GM23338 (cell line): Measurements from ENCODE around the gene ZNF678. TPM values are rescaled to one million over a fixed set of nuclear protein-coding genes. Genes with fewer than 3 reads are reported as not detected.

Source experiments
- EZH2phosphoT487 ChIP-seq: fragments of 200-600 bp; sonication (generic); IDR thresholded peaks from one replicate; pipeline ENCODE4 v1.8.1; 2018; ENCODE audit warnings: antibody characterized with exemption; ENCODE audit not compliant: unreplicated experiment
- NANOG ChIP-seq: IDR thresholded peaks from 2 replicates; pipeline ENCODE4 v1.6.1; 2016; ENCODE audit warnings: antibody characterized with exemption, borderline replicate concordance
- POLR2AphosphoS5 ChIP-seq: IDR thresholded peaks from 2 replicates; pipeline ENCODE4 v1.6.1; 2016; ENCODE audit warnings: antibody characterized with exemption, low read depth
- polyA plus RNA-seq: library from polyadenylated mRNA; unstranded; fragments of >200 nt; fragmentation: Nextera tagmentation; extraction: Ambion mirVana; gene quantifications from 2 replicates; pipeline ENCODE4 v1.2.1, GENCODE V29; 2016
- total RNA-seq: library from RNA; depleted of rRNA; stranded (reverse); fragments of >200 nt; shearing (Covaris generic); gene quantifications from 2 replicates; pipeline ENCODE4 v1.2.3, GENCODE V29; 2014
- TF ChIP-seq, protein P1 (sequence below): fragments of 250-450 bp; sonication (Bioruptor Pico); IDR thresholded peaks from 2 replicates; pipeline ENCODE4 v1.5.0; 2020; ENCODE audit warnings: mild to moderate bottlenecking, moderate library complexity
- TF ChIP-seq, protein P2 (sequence below), 2 experiments: fragments of 200-600 bp in 1 of 2; sonication (generic) in 1 of 2; conservative IDR thresholded peaks; 2 replicates each; pipeline versions ENCODE4 v1.5.1 to v1.6.1; 2016 to 2017; ENCODE audit warnings: antibody characterized with exemption in 2 of 2, low read depth in 2 of 2, mild to moderate bottlenecking in 2 of 2, moderate library complexity in 1 of 2
- TF ChIP-seq, protein P3 (sequence below): IDR thresholded peaks from 2 replicates; pipeline ENCODE4 v1.6.1; 2016; ENCODE audit warnings: antibody characterized with exemption

The ZNF678 gene
- total and polyA plus RNA-seq, 2 experiments from 2014 or later: 8.6 to 60.0 TPM

DNA sequence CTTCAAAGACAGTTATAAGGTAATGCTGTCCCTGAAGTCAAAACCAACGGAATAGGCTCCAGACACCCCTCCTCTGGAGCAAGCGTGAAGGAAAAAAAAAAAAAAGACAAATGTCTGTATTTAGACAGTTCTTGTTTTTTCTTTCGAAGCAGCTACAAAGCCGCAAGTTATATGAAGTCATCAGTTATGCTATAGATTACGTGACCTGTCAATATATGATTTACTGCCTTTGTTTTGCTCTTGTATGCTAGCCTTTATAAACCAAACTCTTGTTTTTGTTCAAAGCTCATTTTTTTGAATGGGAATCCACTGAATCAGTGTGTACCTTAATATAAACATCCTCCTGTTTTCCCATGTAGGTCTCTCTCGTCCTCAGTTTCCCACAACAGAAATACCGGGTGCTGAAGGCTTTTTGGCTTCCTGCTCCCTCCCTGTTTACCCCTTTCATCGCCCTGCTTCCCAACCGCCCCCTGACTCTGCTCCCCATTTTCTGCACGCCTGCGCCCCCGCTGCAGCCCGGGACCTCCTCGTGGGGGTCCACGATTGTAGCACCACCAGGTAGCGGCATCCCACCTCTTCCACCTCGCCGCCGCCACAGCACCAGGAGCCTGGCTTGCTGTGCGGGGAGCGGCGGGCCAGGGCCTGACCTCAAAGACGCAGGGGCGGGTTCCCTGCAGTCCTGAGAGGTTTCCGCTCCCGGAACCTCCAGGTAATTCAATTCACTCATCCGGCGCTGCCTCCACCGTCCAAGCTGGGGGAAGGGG lies 5.2 kb upstream of the ZNF678 start (continued):
- TF ChIP-seq, protein P1, sequence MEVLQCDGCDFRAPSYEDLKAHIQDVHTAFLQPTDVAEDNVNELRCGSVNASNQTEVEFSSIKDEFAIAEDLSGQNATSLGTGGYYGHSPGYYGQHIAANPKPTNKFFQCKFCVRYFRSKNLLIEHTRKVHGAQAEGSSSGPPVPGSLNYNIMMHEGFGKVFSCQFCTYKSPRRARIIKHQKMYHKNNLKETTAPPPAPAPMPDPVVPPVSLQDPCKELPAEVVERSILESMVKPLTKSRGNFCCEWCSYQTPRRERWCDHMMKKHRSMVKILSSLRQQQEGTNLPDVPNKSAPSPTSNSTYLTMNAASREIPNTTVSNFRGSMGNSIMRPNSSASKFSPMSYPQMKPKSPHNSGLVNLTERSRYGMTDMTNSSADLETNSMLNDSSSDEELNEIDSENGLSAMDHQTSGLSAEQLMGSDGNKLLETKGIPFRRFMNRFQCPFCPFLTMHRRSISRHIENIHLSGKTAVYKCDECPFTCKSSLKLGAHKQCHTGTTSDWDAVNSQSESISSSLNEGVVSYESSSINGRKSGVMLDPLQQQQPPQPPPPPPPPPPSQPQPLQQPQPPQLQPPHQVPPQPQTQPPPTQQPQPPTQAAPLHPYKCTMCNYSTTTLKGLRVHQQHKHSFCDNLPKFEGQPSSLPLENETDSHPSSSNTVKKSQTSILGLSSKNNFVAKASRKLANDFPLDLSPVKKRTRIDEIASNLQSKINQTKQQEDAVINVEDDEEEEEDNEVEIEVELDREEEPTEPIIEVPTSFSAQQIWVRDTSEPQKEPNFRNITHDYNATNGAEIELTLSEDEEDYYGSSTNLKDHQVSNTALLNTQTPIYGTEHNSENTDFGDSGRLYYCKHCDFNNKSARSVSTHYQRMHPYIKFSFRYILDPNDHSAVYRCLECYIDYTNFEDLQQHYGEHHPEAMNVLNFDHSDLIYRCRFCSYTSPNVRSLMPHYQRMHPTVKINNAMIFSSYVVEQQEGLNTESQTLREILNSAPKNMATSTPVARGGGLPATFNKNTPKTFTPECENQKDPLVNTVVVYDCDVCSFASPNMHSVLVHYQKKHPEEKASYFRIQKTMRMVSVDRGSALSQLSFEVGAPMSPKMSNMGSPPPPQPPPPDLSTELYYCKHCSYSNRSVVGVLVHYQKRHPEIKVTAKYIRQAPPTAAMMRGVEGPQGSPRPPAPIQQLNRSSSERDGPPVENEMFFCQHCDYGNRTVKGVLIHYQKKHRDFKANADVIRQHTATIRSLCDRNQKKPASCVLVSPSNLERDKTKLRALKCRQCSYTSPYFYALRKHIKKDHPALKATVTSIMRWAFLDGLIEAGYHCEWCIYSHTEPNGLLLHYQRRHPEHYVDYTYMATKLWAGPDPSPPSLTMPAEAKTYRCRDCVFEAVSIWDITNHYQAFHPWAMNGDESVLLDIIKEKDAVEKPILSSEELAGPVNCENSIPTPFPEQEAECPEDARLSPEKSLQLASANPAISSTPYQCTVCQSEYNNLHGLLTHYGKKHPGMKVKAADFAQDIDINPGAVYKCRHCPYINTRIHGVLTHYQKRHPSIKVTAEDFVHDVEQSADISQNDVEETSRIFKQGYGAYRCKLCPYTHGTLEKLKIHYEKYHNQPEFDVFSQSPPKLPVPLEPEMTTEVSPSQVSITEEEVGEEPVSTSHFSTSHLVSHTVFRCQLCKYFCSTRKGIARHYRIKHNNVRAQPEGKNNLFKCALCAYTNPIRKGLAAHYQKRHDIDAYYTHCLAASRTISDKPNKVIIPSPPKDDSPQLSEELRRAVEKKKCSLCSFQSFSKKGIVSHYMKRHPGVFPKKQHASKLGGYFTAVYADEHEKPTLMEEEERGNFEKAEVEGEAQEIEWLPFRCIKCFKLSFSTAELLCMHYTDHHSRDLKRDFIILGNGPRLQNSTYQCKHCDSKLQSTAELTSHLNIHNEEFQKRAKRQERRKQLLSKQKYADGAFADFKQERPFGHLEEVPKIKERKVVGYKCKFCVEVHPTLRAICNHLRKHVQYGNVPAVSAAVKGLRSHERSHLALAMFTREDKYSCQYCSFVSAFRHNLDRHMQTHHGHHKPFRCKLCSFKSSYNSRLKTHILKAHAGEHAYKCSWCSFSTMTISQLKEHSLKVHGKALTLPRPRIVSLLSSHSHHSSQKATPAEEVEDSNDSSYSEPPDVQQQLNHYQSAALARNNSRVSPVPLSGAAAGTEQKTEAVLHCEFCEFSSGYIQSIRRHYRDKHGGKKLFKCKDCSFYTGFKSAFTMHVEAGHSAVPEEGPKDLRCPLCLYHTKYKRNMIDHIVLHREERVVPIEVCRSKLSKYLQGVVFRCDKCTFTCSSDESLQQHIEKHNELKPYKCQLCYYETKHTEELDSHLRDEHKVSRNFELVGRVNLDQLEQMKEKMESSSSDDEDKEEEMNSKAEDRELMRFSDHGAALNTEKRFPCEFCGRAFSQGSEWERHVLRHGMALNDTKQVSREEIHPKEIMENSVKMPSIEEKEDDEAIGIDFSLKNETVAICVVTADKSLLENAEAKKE (CRISPR knock-in tag): no peak
- TF ChIP-seq, protein P2, sequence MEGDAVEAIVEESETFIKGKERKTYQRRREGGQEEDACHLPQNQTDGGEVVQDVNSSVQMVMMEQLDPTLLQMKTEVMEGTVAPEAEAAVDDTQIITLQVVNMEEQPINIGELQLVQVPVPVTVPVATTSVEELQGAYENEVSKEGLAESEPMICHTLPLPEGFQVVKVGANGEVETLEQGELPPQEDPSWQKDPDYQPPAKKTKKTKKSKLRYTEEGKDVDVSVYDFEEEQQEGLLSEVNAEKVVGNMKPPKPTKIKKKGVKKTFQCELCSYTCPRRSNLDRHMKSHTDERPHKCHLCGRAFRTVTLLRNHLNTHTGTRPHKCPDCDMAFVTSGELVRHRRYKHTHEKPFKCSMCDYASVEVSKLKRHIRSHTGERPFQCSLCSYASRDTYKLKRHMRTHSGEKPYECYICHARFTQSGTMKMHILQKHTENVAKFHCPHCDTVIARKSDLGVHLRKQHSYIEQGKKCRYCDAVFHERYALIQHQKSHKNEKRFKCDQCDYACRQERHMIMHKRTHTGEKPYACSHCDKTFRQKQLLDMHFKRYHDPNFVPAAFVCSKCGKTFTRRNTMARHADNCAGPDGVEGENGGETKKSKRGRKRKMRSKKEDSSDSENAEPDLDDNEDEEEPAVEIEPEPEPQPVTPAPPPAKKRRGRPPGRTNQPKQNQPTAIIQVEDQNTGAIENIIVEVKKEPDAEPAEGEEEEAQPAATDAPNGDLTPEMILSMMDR (conservative IDR thresholded peaks at IDR 0.05; ENCODE audit: low read depth in 2 of 2): no peak
- TF ChIP-seq EZH2phosphoT487 (no peak), NANOG (no peak), POLR2AphosphoS5 (no peak)
- TF ChIP-seq, protein P3, sequence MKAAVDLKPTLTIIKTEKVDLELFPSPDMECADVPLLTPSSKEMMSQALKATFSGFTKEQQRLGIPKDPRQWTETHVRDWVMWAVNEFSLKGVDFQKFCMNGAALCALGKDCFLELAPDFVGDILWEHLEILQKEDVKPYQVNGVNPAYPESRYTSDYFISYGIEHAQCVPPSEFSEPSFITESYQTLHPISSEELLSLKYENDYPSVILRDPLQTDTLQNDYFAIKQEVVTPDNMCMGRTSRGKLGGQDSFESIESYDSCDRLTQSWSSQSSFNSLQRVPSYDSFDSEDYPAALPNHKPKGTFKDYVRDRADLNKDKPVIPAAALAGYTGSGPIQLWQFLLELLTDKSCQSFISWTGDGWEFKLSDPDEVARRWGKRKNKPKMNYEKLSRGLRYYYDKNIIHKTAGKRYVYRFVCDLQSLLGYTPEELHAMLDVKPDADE: no peak
